PC-9 (cell line): ENCODE results near the gene ANKRD37.

Source experiments
- CTCF ChIP-seq: fragments of 200-600 bp; sonication (generic); conservative IDR thresholded peaks from 2 replicates; pipeline ENCODE4 v1.6.1; 2017; ENCODE audit warnings: mixed run types, antibody characterized with exemption, mild to moderate bottlenecking, moderate library complexity
- EZH2 ChIP-seq: fragments of 200-600 bp; sonication (generic); IDR thresholded peaks from 2 replicates; pipeline ENCODE4 v1.8.0; 2017; ENCODE audit warnings: antibody characterized with exemption, low read depth

- TF ChIP-seq CTCF, result no peak
- no peak for TF ChIP-seq EZH2
Observed at GRCh38 chr4:185416955-185417354, 20.3 kb downstream of the ANKRD37 start.
